Esophagus squamous epithelium (tissue), 5 donors: ENCODE results near the gene ZNF516. TPM values are rescaled to one million over a fixed set of nuclear protein-coding genes. Genes with fewer than 3 reads are reported as not detected.

ENCODE experiments used
- DNase-seq: peaks from one replicate; lab custom pipeline; 2025; lab: John Stamatoyannopoulos, UW
- H3K27ac ChIP-seq, 4 donors: fragments of 200-600 bp; sonication (generic); one replicate each; pipeline ENCODE4 v1.5.1; 2016 to 2019; ENCODE audit warnings: mild to moderate bottlenecking in 1 of 4
- H3K27me3 ChIP-seq, 4 donors: fragments of 200-600 bp; sonication (generic); 1 replicate in 3 of 4; 2 replicates in 1 of 4; pipeline versions ENCODE4 v1.5.1 to v1.6.0; 2017 to 2021; ENCODE audit warnings: antibody characterized with exemption in 1 of 4
- H3K36me3 ChIP-seq, 3 donors: fragments of 200-600 bp; sonication (generic); one replicate each; pipeline ENCODE4 v1.5.1; 2016 to 2019
- H3K4me1 ChIP-seq, 3 donors: fragments of 200-600 bp; sonication (generic); one replicate each; pipeline ENCODE4 v1.5.1; 2017 to 2019
- H3K4me3 ChIP-seq, 4 donors: fragments of 200-600 bp; sonication (generic); 1 replicate in 3 of 4; 2 replicates in 1 of 4; pipeline ENCODE4 v1.5.1; 2016 to 2019; ENCODE audit warnings: mild to moderate bottlenecking in 2 of 4, moderate library complexity in 1 of 4
- H3K9me3 ChIP-seq, 3 donors: fragments of 200-600 bp; sonication (generic); one replicate each; pipeline ENCODE4 v1.5.1; 2016 to 2019
- CTCF ChIP-seq, 6 experiments: fragments of 450-650 bp in 4 of 6; fragments of 200-600 bp in 2 of 6; sonication (generic) in 2 of 6; IDR thresholded peaks; one replicate each; pipeline ENCODE4 v1.5.1; 2016 to 2019; ENCODE audit warnings: antibody characterized with exemption in 6 of 6, mild to moderate bottlenecking in 4 of 6, moderate library complexity in 4 of 6
- POLR2A ChIP-seq, 4 donors: fragments of 450-650 bp; IDR thresholded peaks; one replicate each; pipeline ENCODE4 v1.6.1; 2017; ENCODE audit warnings: antibody characterized with exemption in 4 of 4, mild to moderate bottlenecking in 4 of 4, moderate library complexity in 3 of 4
- WGBS, 2 donors: methylation state at CpG; one replicate each; pipeline ENCODE4 v1.1.5; 2018; 5-methylcytosine and 5-hydroxymethylcytosine counted together
- intact Hi-C: fragments of 100-400 bp; cut with DNase I; formaldehyde crosslinking; loops from one replicate; pipeline ENCODE4 v1.15.0; 2022
- total RNA-seq, 4 donors: library from RNA; depleted of rRNA; stranded (reverse); fragments of >200 nt; gene quantifications; one replicate each; pipeline ENCODE4 v1.1.0, GENCODE V29; 2016
- donor health status: DM: yes; HTN: yes; CAD: no.

Gene ZNF516
- total RNA-seq, 4 donors from 2014 or later = 18.0 to 23.9 (median 19.2) TPM

- no peaks in the 10 kb centered on the region for H3K9me3 ChIP-seq
- no peak overlapping the region for H3K4me3 ChIP-seq
- peaks cover 0 to 5% (median 0%) of the 10 kb centered on the region in 3 donors for H3K4me1 ChIP-seq
- 68 to 80% methylated on average over 12 of the region's 12 CpGs for WGBS, 2 donors
- H3K36me3 ChIP-seq = peaks cover 0 to 73% (median 3%) of the 10 kb centered on the region in 3 donors
- no peak for DNase-seq
- no peaks in the 10 kb centered on the region for H3K27me3 ChIP-seq
- TF ChIP-seq CTCF (IDR thresholded peaks at IDR 0.05) (no peak), POLR2A (IDR thresholded peaks at IDR 0.05) (no peak)
- intact Hi-C loops = no loop called here
- no peak overlapping the region for H3K27ac ChIP-seq
Observed at GRCh38 chr18:76363436-76364120, 131.5 kb downstream of the ZNF516 start.

GRCh38 chr18:76362676-76363075, 132.4 kb downstream of the ZNF516 start:
- intact Hi-C loops = no loop called here
- Histone ChIP-seq H3K27me3 (no peaks in the 10 kb centered on the region), H3K9me3 (no peaks in the 10 kb centered on the region), H3K4me1 (peaks cover 0 to 5% (median 0%) of the 10 kb centered on the region in 3 donors), H3K27ac (no peak overlapping the region), H3K4me3 (no peak overlapping the region), H3K36me3 (peaks cover 0 to 80% (median 3%) of the 10 kb centered on the region in 3 donors)
- WGBS, 2 donors = 83 to 85% methylated on average over 7 of the region's 7 CpGs
- no peak for DNase-seq
- TF ChIP-seq POLR2A (IDR thresholded peaks at IDR 0.05) (no peak), CTCF (IDR thresholded peaks at IDR 0.05) (no peak)

GRCh38 chr18:76361219-76361618, 133.8 kb downstream of the ZNF516 start:
- H3K27me3 ChIP-seq = no peaks in the 10 kb centered on the region
- 87 to 90% methylated on average over 8 of the region's 8 CpGs for WGBS, 2 donors
- H3K27ac ChIP-seq = no peak overlapping the region
- no peak for DNase-seq
- intact Hi-C loops = no loop called here
- TF ChIP-seq POLR2A (IDR thresholded peaks at IDR 0.05) = no peak
- no peak for TF ChIP-seq CTCF (IDR thresholded peaks at IDR 0.05)
- no peak overlapping the region for H3K4me3 ChIP-seq
- peaks cover 0 to 85% (median 3%) of the 10 kb centered on the region in 3 donors for H3K36me3 ChIP-seq
- H3K4me1 ChIP-seq = peaks cover 0 to 5% (median 0%) of the 10 kb centered on the region in 3 donors
- no peaks in the 10 kb centered on the region for H3K9me3 ChIP-seq

GRCh38 chr18:76359909-76360308, 135.1 kb downstream of the ZNF516 start:
- no peak for DNase-seq
- 93 to 95% methylated on average over 6 to 7 of the region's 12 CpGs for WGBS, 2 donors
- intact Hi-C loops = no loop called here
- H3K4me1 ChIP-seq = peaks cover 0 to 5% (median 0%) of the 10 kb centered on the region in 3 donors
- H3K4me3 ChIP-seq = no peak overlapping the region
- H3K27ac ChIP-seq = no peak overlapping the region
- H3K27me3 ChIP-seq = no peaks in the 10 kb centered on the region
- no peaks in the 10 kb centered on the region for H3K9me3 ChIP-seq
- TF ChIP-seq POLR2A (IDR thresholded peaks at IDR 0.05) (no peak), CTCF (IDR thresholded peaks at IDR 0.05) (no peak)
- H3K36me3 ChIP-seq = peaks cover 0 to 82% (median 3%) of the 10 kb centered on the region in 3 donors

GRCh38 chr18:76358774-76359173, 136.3 kb downstream of the ZNF516 start:
- Histone ChIP-seq H3K4me3 (no peak overlapping the region), H3K4me1 (peaks cover 0 to 12% (median 0%) of the 10 kb centered on the region in 3 donors), H3K36me3 (peaks cover 0 to 74% (median 3%) of the 10 kb centered on the region in 3 donors), H3K27ac (no peak overlapping the region), H3K9me3 (no peaks in the 10 kb centered on the region), H3K27me3 (no peaks in the 10 kb centered on the region)
- intact Hi-C loops = no loop called here
- DNase-seq = no peak
- TF ChIP-seq CTCF (IDR thresholded peaks at IDR 0.05) (no peak), POLR2A (IDR thresholded peaks at IDR 0.05) (no peak)
- WGBS, 2 donors = 81 to 84% methylated on average over 5 to 6 of the region's 8 CpGs
